H1 (cell line): ENCODE results near the gene TGFBR1. TPM values are rescaled to one million over a fixed set of nuclear protein-coding genes. Genes with fewer than 3 reads are reported as not detected.

Experiments used
- CTCF ChIA-PET: fragments of 300-600 bp; sonication (Branson Sonifier 250); formaldehyde crosslinking; loops from one replicate; lab custom pipeline; 2021; ENCODE audit not compliant: partially characterized antibody; lab: Charles Lee
- POLR2A ChIA-PET: fragments of 300-600 bp; sonication (Branson Sonifier 250); formaldehyde crosslinking; loops from one replicate; lab custom pipeline; 2021; ENCODE audit warnings: inconsistent platforms; ENCODE audit not compliant: partially characterized antibody; lab: Charles Lee
- DNase-seq, 2 experiments: peaks; one replicate each; pipeline versions ENCODE4 v3.0.0 to v3.0.0-alpha.2; 2010 to 2022; ENCODE audit warnings: low spot score in 2 of 2, low read depth in 1 of 2, mixed read lengths in 1 of 2
- FAIRE-seq: peaks from 2 replicates; lab custom pipeline; 2011; peaks lifted over from hg19 to GRCh38; lab: Jason Lieb, UNC
- H2AFZ ChIP-seq: 2 replicates; pipeline ENCODE4 v1.8.1; 2012; ENCODE audit warnings: low read length, inconsistent platforms
- H2AK5ac ChIP-seq: 2 replicates; pipeline ENCODE4 v1.6.1; 2013; ENCODE audit warnings: low read depth, low read length
- H2BK120ac ChIP-seq: replicated peaks from 2 replicates; pipeline ENCODE3; 2013; ENCODE audit warnings: low read depth, low read length, inconsistent platforms
- H2BK12ac ChIP-seq: 2 replicates; pipeline ENCODE4 v1.6.1; 2013; ENCODE audit warnings: low read depth, low read length
- H2BK15ac ChIP-seq: 2 replicates; pipeline ENCODE4 v1.6.1; 2013; ENCODE audit warnings: low read length
- H2BK20ac ChIP-seq: 2 replicates; pipeline ENCODE4 v1.6.1; 2013; ENCODE audit warnings: low read length
- H2BK5ac ChIP-seq: 2 replicates; pipeline ENCODE4 v1.6.1; 2013; ENCODE audit warnings: low read depth, low read length
- H3K14ac ChIP-seq: 2 replicates; pipeline ENCODE4 v1.6.1; 2013; ENCODE audit warnings: inconsistent platforms; ENCODE audit not compliant: insufficient read length
- H3K18ac ChIP-seq: 2 replicates; pipeline ENCODE4 v1.6.1; 2013; ENCODE audit warnings: low read length; ENCODE audit errors: extremely low read depth
- H3K23ac ChIP-seq: 2 replicates; pipeline ENCODE4 v1.6.1; 2013; ENCODE audit warnings: inconsistent platforms; ENCODE audit not compliant: insufficient read length
- H3K23me2 ChIP-seq: 2 replicates; pipeline ENCODE4 v1.6.1; 2013; ENCODE audit warnings: low read depth, low read length
- H3K27ac ChIP-seq: 2 replicates; pipeline ENCODE4 v1.6.1; 2011; ENCODE audit warnings: low read depth, low read length, inconsistent platforms
- H3K27me3 ChIP-seq, 4 experiments: replicated peaks in 1 of 4; 1 replicate in 1 of 4; 2 replicates in 3 of 4; pipeline versions ENCODE4 v1.6.1 to v1.8.1; 2011 to 2013; ENCODE audit warnings: low read length in 3 of 4, mild to moderate bottlenecking in 3 of 4, inconsistent platforms in 2 of 4, mixed read lengths in 2 of 4, moderate library complexity in 1 of 4; ENCODE audit not compliant: control insufficient read depth in 3 of 4, insufficient read depth in 3 of 4; ENCODE audit errors: extremely low read depth in 1 of 4
- H3K36me3 ChIP-seq, 4 experiments: 2 replicates each; pipeline versions ENCODE4 v1.6.1 to v1.8.1; 2011 to 2013; ENCODE audit warnings: mild to moderate bottlenecking in 4 of 4, low read length in 3 of 4, moderate library complexity in 2 of 4, control low read depth in 1 of 4, inconsistent platforms in 1 of 4; ENCODE audit not compliant: insufficient read depth in 4 of 4, control insufficient read depth in 2 of 4
- H3K4ac ChIP-seq: replicated peaks from 2 replicates; pipeline ENCODE3; 2013; ENCODE audit warnings: low read length, low read depth, mixed read lengths, inconsistent platforms; ENCODE audit not compliant: insufficient read length
- H3K4me1 ChIP-seq, 4 experiments: replicated peaks in 1 of 4; 1 replicate in 1 of 4; 2 replicates in 3 of 4; pipeline versions ENCODE4 v1.6.1 to v1.8.1; 2011 to 2013; ENCODE audit warnings: low read length in 3 of 4, inconsistent platforms in 2 of 4, mixed read lengths in 1 of 4; ENCODE audit not compliant: insufficient read depth in 4 of 4, control insufficient read depth in 3 of 4
- H3K4me2 ChIP-seq, 2 experiments: 2 replicates each; pipeline versions ENCODE4 v1.6.1 to v1.8.1; 2011 to 2013; ENCODE audit warnings: low read depth in 2 of 2, low read length in 2 of 2, control low read depth in 1 of 2, inconsistent platforms in 1 of 2, mild to moderate bottlenecking in 1 of 2; ENCODE audit not compliant: insufficient read depth in 1 of 2
- H3K4me3 ChIP-seq, 4 experiments: fragments of 200-600, 300-600 bp in 1 of 4; sonication (generic), shearing (Covaris generic), sonication (Bioruptor Twin) in 1 of 4; 2 replicates each; pipeline versions ENCODE4 v1.5.1 to v1.8.1; 2011 to 2016; ENCODE audit warnings: low read length in 4 of 4, low read depth in 3 of 4, control low read depth in 2 of 4, inconsistent platforms in 2 of 4, mild to moderate bottlenecking in 2 of 4, mixed read lengths in 1 of 4, moderate library complexity in 1 of 4; ENCODE audit not compliant: insufficient read depth in 2 of 4; ENCODE audit errors: extremely low read depth in 1 of 4
- H3K56ac ChIP-seq: replicated peaks from 2 replicates; pipeline ENCODE3; 2013; ENCODE audit warnings: low read depth, mild to moderate bottlenecking, mixed read lengths, low read length, inconsistent platforms; ENCODE audit not compliant: insufficient read length
- H3K79me1 ChIP-seq: 2 replicates; pipeline ENCODE4 v1.6.1; 2013; ENCODE audit warnings: low read depth, low read length, control low read depth
- H3K79me2 ChIP-seq, 2 experiments: 2 replicates each; pipeline versions ENCODE4 v1.6.1 to v1.8.1; 2012 to 2013; ENCODE audit warnings: low read length in 2 of 2, mild to moderate bottlenecking in 2 of 2, inconsistent platforms in 1 of 2; ENCODE audit not compliant: insufficient read depth in 2 of 2, control insufficient read depth in 1 of 2
- H3K9ac ChIP-seq, 4 experiments: replicated peaks in 1 of 4; 1 replicate in 1 of 4; 2 replicates in 3 of 4; pipeline versions ENCODE4 v1.6.1 to v1.8.1; 2011 to 2013; ENCODE audit warnings: low read depth in 3 of 4, low read length in 3 of 4, control low read depth in 2 of 4, mild to moderate bottlenecking in 2 of 4, moderate library complexity in 2 of 4, inconsistent platforms in 1 of 4; ENCODE audit errors: extremely low read depth in 1 of 4
- H3K9me3 ChIP-seq, 2 experiments: 2 replicates each; pipeline versions ENCODE4 v1.6.1 to v1.8.1; 2012 to 2013; ENCODE audit warnings: mild to moderate bottlenecking in 2 of 2, moderate library complexity in 2 of 2, control low read depth in 1 of 2, inconsistent platforms in 1 of 2, low read depth in 1 of 2, low read length in 1 of 2, mixed read lengths in 1 of 2; ENCODE audit not compliant: insufficient read depth in 2 of 2
- H4K20me1 ChIP-seq, 2 experiments: replicated peaks in 1 of 2; 2 replicates each; pipeline versions ENCODE3 to v1.8.1; 2011 to 2013; ENCODE audit warnings: inconsistent platforms in 2 of 2, low read length in 2 of 2, mild to moderate bottlenecking in 1 of 2; ENCODE audit not compliant: insufficient read depth in 2 of 2, control insufficient read depth in 1 of 2
- H4K5ac ChIP-seq: 2 replicates; pipeline ENCODE4 v1.6.1; 2013; ENCODE audit warnings: low read length, low read depth, mixed read lengths, inconsistent platforms; ENCODE audit not compliant: insufficient read length
- H4K8ac ChIP-seq: 2 replicates; pipeline ENCODE4 v1.8.0; 2013; ENCODE audit warnings: mild to moderate bottlenecking, moderate library complexity, low read length, inconsistent platforms; ENCODE audit not compliant: insufficient read depth; ENCODE audit errors: extremely low read depth
- H4K91ac ChIP-seq: replicated peaks from 2 replicates; pipeline ENCODE3; 2013; ENCODE audit warnings: low read length, mixed read lengths, inconsistent platforms; ENCODE audit not compliant: insufficient read length
- RFX5 ChIP-seq: IDR thresholded peaks from 2 replicates; pipeline ENCODE4 v1.6.1; 2011; ENCODE audit warnings: low read depth, low read length, improper control_type of control experiment, borderline replicate concordance
- SRF ChIP-seq: IDR thresholded peaks from 2 replicates; pipeline ENCODE4 v1.6.1; 2011; ENCODE audit warnings: mild to moderate bottlenecking, low read depth, low read length, moderate library complexity
- polyA plus RNA-seq, 7 experiments: library from polyadenylated mRNA; depleted of rRNA in 3 of 7; stranded (reverse) in 5 of 7; unstranded in 2 of 7; fragments of >200 nt in 5 of 7; fragments of 200-250 nt in 2 of 7; gene quantifications; 1 replicate in 5 of 7; 2 replicates in 1 of 7; 4 replicates in 1 of 7; pipeline versions ENCODE4 v1.2.1 to v1.2.3, GENCODE V29; 2011 to 2013; ENCODE audit warnings: missing spikeins in 2 of 7, mixed read lengths in 2 of 7
- total RNA-seq: library from RNA; stranded (reverse); fragmentation: NEBNext Ultra II Directional; extraction: Animal tissue kit (Norgen Biotek cat#: 25700); gene quantifications from 2 replicates; pipeline ENCODE4 v1.2.1, GENCODE V29; 2021

The TGFBR1 gene
- total and polyA plus RNA-seq, 2 of the 8 experiments (the other 6 are each of a cell fraction or from before 2014, with no cell fraction given) = 16.8 to 52.4 TPM

GRCh38 chr9:99147177-99147576 is 42.3 kb downstream of the TGFBR1 start:
- no peak for FAIRE-seq
- Histone ChIP-seq H3K27ac (no peak overlapping the region), H3K79me1 (no peaks in the 10 kb centered on the region), H4K8ac (no peak overlapping the region), H2BK120ac (no peak overlapping the region), H3K14ac (no peak overlapping the region), H3K9me3 (no peaks in the 10 kb centered on the region), H3K27me3 (no peaks in the 10 kb centered on the region), H4K20me1 (no peaks in the 10 kb centered on the region), H2AK5ac (no peak overlapping the region), H2BK12ac (no peak overlapping the region), H2BK5ac (no peak overlapping the region), H3K56ac (no peak overlapping the region), H4K5ac (no peak overlapping the region), H3K18ac (no peak overlapping the region), H3K79me2 (no peaks in the 10 kb centered on the region), H3K23me2 (no peaks in the 10 kb centered on the region), H3K4me1 (no peaks in the 10 kb centered on the region), H2BK15ac (no peak overlapping the region), H3K36me3 (peaks cover 2 to 61% (median 19%) of the 10 kb centered on the region in 4 experiments; a peak in 7 of 8 replicates), H2AFZ (no peak overlapping the region), H4K91ac (no peak overlapping the region), H3K4me2 (no peak overlapping the region), H3K23ac (no peak overlapping the region), H3K4ac (no peak overlapping the region), H3K4me3 (no peak overlapping the region), H3K9ac (no peak overlapping the region), H2BK20ac (no peak overlapping the region)
- DNase-seq = no peak
- ChIA-PET POLR2A (no interaction called here), CTCF (interaction anchor here (0.6 to 1.4 kb wide), 3 partner anchors 296 to 678 kb away, joined by 3 to 5 read pairs (median 4); no protein-coding TSS in a partner anchor)
- no peak for TF ChIP-seq SRF
- no peak for TF ChIP-seq RFX5
